SK-N-SH treated with all-trans-retinoic acid at 6 μM for 48 hours (cell line): ENCODE results near the gene CXCR1.

Experiments
- ATAC-seq: fragments of 200-7000 bp; cut with Tn5 transposase; 3 replicates; pipeline ENCODE4 v1.9.1; 2020; ENCODE audit warnings: mild to moderate bottlenecking, moderate library complexity
- ARNTL ChIP-seq: fragments of 450-650 bp; formaldehyde crosslinking; IDR thresholded peaks from 2 replicates; pipeline ENCODE4 v1.5.0; 2020; ENCODE audit warnings: low read depth, mild to moderate bottlenecking, moderate library complexity, borderline replicate concordance
- BACH2 ChIP-seq: fragments of 250-450 bp; sonication (Bioruptor Pico); IDR thresholded peaks from 2 replicates; pipeline ENCODE4 v1.9.0; 2021; ENCODE audit warnings: mild to moderate bottlenecking, borderline replicate concordance
- CREB5 ChIP-seq: fragments of 250-450 bp; sonication (Bioruptor Pico); IDR thresholded peaks from 2 replicates; pipeline ENCODE4 v1.5.1; 2020; ENCODE audit warnings: low read depth, mild to moderate bottlenecking, moderate library complexity
- CSDC2 ChIP-seq: fragments of 250-450 bp; sonication (Bioruptor Pico); IDR thresholded peaks from 2 replicates; pipeline ENCODE4 v1.5.0; 2020; ENCODE audit warnings: mild to moderate bottlenecking, moderate library complexity
- ESRRG ChIP-seq: fragments of 250-450 bp; sonication (Bioruptor Pico); IDR thresholded peaks from 2 replicates; pipeline ENCODE4 v1.6.1; 2021; ENCODE audit warnings: mild to moderate bottlenecking
- GLIS3 ChIP-seq: fragments of 250-450 bp; sonication (Bioruptor Pico); IDR thresholded peaks from 2 replicates; pipeline ENCODE4 v1.5.0; 2020; ENCODE audit warnings: mild to moderate bottlenecking, moderate library complexity
- ISL1 ChIP-seq: fragments of 250-450 bp; sonication (Bioruptor Pico); IDR thresholded peaks from 2 replicates; pipeline ENCODE4 v2.1.2; 2022; ENCODE audit warnings: mild to moderate bottlenecking, moderate library complexity
- OSR1 ChIP-seq: fragments of 250-450 bp; sonication (Bioruptor Pico); IDR thresholded peaks from 2 replicates; pipeline ENCODE4 v1.8.0; 2022; ENCODE audit warnings: moderate library complexity, mild to moderate bottlenecking, inconsistent platforms
- PATZ1 ChIP-seq: fragments of 250-450 bp; sonication (Bioruptor Pico); IDR thresholded peaks from 2 replicates; pipeline ENCODE4 v1.8.0; 2020; ENCODE audit warnings: mild to moderate bottlenecking, moderate library complexity, borderline replicate concordance
- POU6F1 ChIP-seq: fragments of 250-450 bp; sonication (Bioruptor Pico); IDR thresholded peaks from 2 replicates; pipeline ENCODE4 v1.8.0; 2021; ENCODE audit warnings: low read depth, mild to moderate bottlenecking, moderate library complexity, borderline replicate concordance
- RARB ChIP-seq: fragments of 250-450 bp; sonication (Bioruptor Pico); IDR thresholded peaks from 2 replicates; pipeline ENCODE4 v1.8.0; 2021; ENCODE audit warnings: mild to moderate bottlenecking, moderate library complexity
- SNAI2 ChIP-seq: fragments of 250-450 bp; sonication (Bioruptor Pico); IDR thresholded peaks from 2 replicates; pipeline ENCODE4 v1.5.0; 2020; ENCODE audit warnings: mild to moderate bottlenecking, moderate library complexity
- TCF4 ChIP-seq: fragments of 250-450 bp; sonication (Bioruptor Pico); IDR thresholded peaks from 2 replicates; pipeline ENCODE4 v1.8.0; 2021; ENCODE audit warnings: mild to moderate bottlenecking, moderate library complexity, borderline replicate concordance
- TOX ChIP-seq: fragments of 250-450 bp; sonication (Bioruptor Pico); IDR thresholded peaks from 2 replicates; pipeline ENCODE4 v1.8.0; 2021; ENCODE audit warnings: mild to moderate bottlenecking, moderate library complexity, borderline replicate concordance
- TSHZ2 ChIP-seq: fragments of 250-450 bp; sonication (Bioruptor Pico); IDR thresholded peaks from 2 replicates; pipeline ENCODE4 v1.5.0; 2020; ENCODE audit warnings: mild to moderate bottlenecking, moderate library complexity
- ZC3H10 ChIP-seq: fragments of 250-450 bp; sonication (Bioruptor Pico); IDR thresholded peaks from 2 replicates; pipeline ENCODE4 v1.5.1; 2021; ENCODE audit warnings: mild to moderate bottlenecking, moderate library complexity
- ZFP3 ChIP-seq: fragments of 250-450 bp; sonication (Bioruptor Pico); IDR thresholded peaks from 2 replicates; pipeline ENCODE4 v1.5.0; 2020; ENCODE audit warnings: mild to moderate bottlenecking, moderate library complexity
- ZFP30 ChIP-seq: fragments of 450-650 bp; formaldehyde crosslinking; IDR thresholded peaks from 2 replicates; pipeline ENCODE4 v1.5.0; 2022; ENCODE audit warnings: mild to moderate bottlenecking, moderate library complexity
- ZNF565 ChIP-seq: fragments of 450-650 bp; formaldehyde crosslinking; conservative IDR thresholded peaks from 2 replicates; pipeline ENCODE4 v1.5.0; 2020; ENCODE audit warnings: low read depth, mild to moderate bottlenecking, moderate library complexity
- ZNF70 ChIP-seq: fragments of 450-650 bp; formaldehyde crosslinking; IDR thresholded peaks from 2 replicates; pipeline ENCODE4 v1.5.0; 2020; ENCODE audit warnings: mild to moderate bottlenecking, moderate library complexity
- ZNF8 ChIP-seq: fragments of 450-650 bp; formaldehyde crosslinking; IDR thresholded peaks from 2 replicates; pipeline ENCODE4 v1.5.0; 2020; ENCODE audit warnings: mild to moderate bottlenecking, moderate library complexity

CXCR1 gene

GRCh38 chr2:218125626-218126080, 41.1 kb downstream of the CXCR1 start, which contains the start of gene CXCR2 (continued):
- TF ChIP-seq ZFP3 (CRISPR knock-in tag) (no peak), OSR1 (CRISPR knock-in tag) (no peak), ESRRG (CRISPR knock-in tag) (no peak), TOX (CRISPR knock-in tag) (no peak), CSDC2 (CRISPR knock-in tag) (no peak), POU6F1 (CRISPR knock-in tag) (no peak), PATZ1 (CRISPR knock-in tag) (no peak), RARB (CRISPR knock-in tag) (no peak)
- TF ChIP-seq, all 23 proteins: peak for 0

- TF ChIP-seq TOX (CRISPR knock-in tag), result no peak
- TF ChIP-seq TSHZ2 (CRISPR knock-in tag), result no peak
- TF ChIP-seq ZC3H10, result no peak
- no peak for TF ChIP-seq POU6F1 (CRISPR knock-in tag)
- no peak for TF ChIP-seq ZFP3 (CRISPR knock-in tag)
- no peak for TF ChIP-seq ARNTL
- TF ChIP-seq TCF4 (CRISPR knock-in tag), result no peak
- TF ChIP-seq GLIS3, result no peak
- no peak for TF ChIP-seq CREB5
- TF ChIP-seq ISL1 (CRISPR knock-in tag), result no peak
- TF ChIP-seq ZNF70, result no peak
- TF ChIP-seq SNAI2, result no peak
- TF ChIP-seq ESRRG (CRISPR knock-in tag), result no peak
- no peak for TF ChIP-seq PATZ1 (CRISPR knock-in tag)
- TF ChIP-seq CSDC2 (CRISPR knock-in tag), result no peak
- no peak for TF ChIP-seq ZFP30 (CRISPR knock-in tag)
- no peak for TF ChIP-seq ZNF8 (CRISPR knock-in tag)
- TF ChIP-seq BACH2 (CRISPR knock-in tag), result no peak
- TF ChIP-seq RARB (CRISPR knock-in tag), result no peak
- TF ChIP-seq ZNF565 (CRISPR knock-in tag), result no peak
- no peak for ATAC-seq
These were observed 41.7 kb downstream of the CXCR1 start for GRCh38 chr2:218125095-218125494.
